Measurements from ENCODE around the gene RYR3.

Gene RYR3

GRCh38 chr15:33392453-33392852 is 81.7 kb downstream of the RYR3 start:
- peak; percentile 42 for DNase-seq

DNA sequence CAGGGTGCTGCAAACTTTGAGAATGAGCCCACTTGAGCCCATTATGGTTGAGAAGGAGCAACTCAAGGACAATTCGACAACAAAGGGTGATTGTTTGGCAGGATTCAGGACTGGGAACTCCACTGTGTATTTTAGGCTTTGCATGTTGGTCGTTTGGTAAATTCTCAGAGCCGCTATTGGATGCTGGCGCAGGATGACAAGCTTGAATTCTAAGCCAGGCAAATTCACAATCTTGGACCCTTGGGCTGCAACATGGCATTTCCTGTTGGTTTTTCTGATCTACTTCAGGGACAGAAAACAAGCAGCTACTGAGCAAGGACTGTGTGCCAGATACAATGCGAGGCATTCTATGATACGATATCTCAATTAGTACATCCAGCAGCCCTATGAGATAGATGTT is 82.8 kb downstream of the RYR3 start:
- no peak for DNase-seq

DNA sequence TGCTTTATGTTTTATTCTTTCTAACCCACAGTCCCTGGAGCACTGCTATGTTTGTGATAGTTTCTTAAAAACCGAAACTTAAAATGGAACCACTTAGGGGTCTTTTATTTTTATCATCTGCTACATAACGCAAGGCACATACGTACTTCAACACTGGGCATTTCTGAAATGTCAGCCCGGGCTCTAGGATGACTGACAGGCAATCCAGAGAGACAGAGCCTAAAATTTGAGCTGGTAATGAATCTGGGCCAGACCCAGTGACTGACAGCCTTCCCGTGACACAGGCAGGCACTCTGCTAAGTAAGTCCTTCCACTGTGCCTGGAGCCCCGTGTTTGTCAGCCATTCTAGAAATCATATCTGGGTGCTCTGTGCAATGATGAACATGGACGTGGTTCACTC is 84.6 kb downstream of the RYR3 start:
- DNase-seq, result no peak

DNA sequence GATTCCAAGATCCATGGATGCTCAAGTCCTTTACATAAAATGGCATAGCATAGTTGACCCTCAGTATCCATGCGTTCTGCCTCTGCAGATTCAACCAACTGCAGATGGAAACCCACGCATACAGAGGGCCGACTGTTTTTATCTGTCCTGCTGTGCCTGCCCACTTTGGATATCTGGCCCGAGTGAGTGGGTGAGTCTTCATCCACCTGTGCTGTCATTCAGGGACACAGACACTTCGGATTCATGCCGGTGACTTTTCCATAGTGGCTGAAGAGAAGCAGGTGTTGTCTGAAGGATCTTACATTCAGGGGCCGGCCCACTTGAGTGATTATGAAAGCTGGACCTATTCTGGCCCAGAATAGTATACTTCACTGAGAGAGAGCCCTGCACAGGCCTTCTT is 85.1 kb downstream of the RYR3 start:
- DNase-seq, result no peak

- peak; percentile 66 for DNase-seq
Observed at GRCh38 chr15:33396475-33396874, 85.7 kb downstream of the RYR3 start.

- DNase-seq, result no peak
Observed at GRCh38 chr15:33398555-33398954, 87.8 kb downstream of the RYR3 start.

DNA sequence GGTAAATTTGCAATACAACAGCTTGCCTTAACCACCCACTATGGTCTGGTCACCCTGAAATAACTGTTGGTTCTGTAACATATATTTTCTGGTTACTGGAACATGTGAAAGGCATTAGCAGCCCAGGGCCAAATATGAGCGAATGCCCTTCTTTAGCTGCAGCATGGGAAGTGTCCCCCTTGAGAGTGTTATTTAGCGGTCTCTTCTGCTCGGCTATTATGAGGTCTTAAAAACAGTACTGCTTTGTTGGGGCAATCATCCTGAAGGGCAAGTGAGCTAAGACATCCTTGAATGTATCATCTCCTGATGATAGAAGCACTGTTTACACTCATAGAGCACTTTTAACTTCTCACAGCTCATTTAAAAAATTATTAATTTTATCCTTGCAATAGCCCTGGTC is 90.2 kb downstream of the RYR3 start:
- no peak for DNase-seq

DNA sequence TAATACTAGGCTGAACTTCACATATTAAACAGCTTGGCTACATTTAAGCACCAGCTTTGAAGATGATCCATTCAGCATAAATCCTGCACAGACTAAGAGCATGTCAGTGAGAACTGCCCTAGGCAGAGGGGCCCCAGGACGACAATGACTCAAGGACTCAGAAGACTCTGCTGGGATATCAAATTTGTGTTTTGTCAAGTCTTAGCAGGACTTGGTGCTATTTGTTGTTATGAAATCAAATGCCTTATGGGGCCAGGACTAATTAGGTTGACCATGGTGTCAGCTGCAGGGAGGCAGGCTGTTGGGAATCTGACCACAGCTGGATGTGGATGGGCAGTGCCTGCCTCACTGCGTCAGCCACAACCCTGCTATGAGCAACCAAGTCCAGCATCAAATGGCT is 91.8 kb downstream of the RYR3 start:
- DNase-seq, result no peak

DNA sequence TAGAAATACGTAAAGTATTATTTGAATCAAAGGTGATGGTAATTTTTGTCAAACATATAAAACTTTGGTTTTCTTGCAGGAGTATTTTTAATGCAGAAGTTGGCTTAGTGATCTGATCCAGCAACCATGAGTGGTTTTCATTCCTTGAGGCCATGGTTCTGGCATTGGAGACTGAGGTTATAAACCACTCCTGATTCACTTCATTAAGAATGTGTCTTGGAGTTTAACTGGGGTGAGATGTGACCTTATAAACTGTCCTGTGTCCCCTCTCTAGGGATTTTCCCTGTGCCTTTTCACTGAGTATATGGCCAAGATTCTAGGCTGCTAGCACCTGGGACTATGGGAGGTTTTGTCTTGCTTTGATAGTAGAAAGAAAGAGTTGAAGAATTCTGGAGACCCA is 94.3 kb downstream of the RYR3 start:
- DNase-seq, result no peak

- DNase-seq, result no peak
Observed at GRCh38 chr15:33411596-33412540, 101.1 kb downstream of the RYR3 start.

GRCh38 chr15:33419701-33420100 is 108.9 kb downstream of the RYR3 start:
- no peak for DNase-seq

DNA sequence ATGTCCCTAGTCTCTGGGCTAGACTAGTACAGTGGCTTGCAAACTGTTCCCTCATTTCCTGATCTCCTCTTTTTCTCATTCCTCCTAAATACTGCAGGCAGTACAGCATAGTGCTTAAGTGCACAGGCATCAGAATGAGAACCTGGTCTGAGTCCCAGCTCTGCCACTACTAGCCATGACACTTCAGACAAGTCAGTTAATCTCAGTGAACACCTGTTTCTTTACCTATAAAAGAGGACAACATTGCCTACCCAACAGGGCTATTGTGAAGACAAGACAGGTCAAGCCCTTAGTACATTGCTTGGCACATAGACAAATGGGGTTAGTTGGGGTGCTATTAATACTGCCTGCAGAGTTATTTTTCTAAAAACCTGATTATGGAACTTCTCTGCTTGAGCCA is 113.3 kb downstream of the RYR3 start:
- no peak for DNase-seq

GRCh38 chr15:33425142-33425541 is 114.4 kb downstream of the RYR3 start:
- DNase-seq, result peak; percentile 57

GRCh38 chr15:33430577-33430976 is 119.8 kb downstream of the RYR3 start:
- peak; percentile 62 for DNase-seq

DNA sequence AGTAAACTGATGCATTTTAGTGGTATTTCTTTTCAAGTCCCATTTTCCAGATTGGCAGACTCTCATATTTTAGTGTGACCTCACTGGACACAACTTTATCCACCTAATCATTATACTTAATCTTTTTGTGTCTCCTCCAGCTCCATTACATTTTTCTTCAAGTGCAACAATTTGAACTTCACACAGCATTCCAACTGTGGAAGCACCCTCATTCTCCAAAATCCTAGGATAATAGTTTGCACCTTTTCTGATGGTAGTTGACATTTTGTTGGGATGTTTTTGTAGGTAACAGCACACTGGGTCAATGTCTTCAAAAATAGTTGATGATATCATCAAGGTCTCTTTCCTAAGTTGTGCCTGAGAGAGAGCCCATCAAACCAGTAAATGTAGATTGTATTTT is 123.1 kb downstream of the RYR3 start:
- DNase-seq, result no peak

- DNase-seq, result peak; percentile 84
Observed at GRCh38 chr15:33438396-33438795, 127.6 kb downstream of the RYR3 start.

DNA sequence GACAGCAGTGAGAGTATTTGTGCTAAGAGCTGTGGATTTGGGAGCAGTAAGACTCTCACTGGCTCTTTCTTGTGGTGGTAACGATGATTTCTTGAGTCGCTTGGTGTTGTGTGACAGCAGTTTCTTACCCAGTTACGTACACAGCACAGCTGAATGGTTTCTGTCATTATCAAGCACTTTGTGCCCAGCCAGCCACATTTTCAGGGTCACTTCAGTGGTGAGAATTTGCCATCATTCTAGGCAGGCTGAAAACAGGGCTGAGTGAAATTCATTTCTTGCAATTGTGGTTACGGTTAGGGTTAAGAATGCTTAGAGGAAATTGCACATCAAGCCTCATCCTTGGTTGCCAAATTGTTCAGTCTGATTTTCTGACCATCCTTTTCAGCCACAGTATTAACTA is 130.1 kb downstream of the RYR3 start:
- peak; percentile 69 for DNase-seq

GRCh38 chr15:33442449-33442848 is 131.7 kb downstream of the RYR3 start:
- DNase-seq, result peak; percentile 98

DNA sequence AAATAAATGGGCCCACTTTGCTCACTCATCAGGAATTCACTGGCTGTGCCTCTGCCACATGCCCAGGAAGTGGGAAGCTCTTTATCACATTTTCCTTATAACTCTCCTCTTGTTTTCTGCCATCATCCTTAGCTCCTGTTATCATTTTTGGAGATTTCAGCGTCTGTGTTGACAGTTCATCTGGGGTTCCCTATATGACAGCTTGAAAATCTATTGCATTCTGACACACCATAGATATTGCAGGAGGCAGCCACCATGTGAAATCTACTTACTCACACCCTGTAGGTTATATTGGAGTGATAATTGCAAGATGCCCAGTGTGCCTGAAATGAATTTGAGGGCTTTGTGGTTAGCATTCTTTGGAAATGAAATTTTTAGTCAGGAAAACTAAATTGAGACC is 132.9 kb downstream of the RYR3 start:
- DNase-seq, result peak; percentile 79

- DNase-seq, result no peak
Observed at GRCh38 chr15:33445984-33446383, 135.2 kb downstream of the RYR3 start.

- no peak for DNase-seq
Observed at GRCh38 chr15:33448151-33448550, 137.4 kb downstream of the RYR3 start.

DNA sequence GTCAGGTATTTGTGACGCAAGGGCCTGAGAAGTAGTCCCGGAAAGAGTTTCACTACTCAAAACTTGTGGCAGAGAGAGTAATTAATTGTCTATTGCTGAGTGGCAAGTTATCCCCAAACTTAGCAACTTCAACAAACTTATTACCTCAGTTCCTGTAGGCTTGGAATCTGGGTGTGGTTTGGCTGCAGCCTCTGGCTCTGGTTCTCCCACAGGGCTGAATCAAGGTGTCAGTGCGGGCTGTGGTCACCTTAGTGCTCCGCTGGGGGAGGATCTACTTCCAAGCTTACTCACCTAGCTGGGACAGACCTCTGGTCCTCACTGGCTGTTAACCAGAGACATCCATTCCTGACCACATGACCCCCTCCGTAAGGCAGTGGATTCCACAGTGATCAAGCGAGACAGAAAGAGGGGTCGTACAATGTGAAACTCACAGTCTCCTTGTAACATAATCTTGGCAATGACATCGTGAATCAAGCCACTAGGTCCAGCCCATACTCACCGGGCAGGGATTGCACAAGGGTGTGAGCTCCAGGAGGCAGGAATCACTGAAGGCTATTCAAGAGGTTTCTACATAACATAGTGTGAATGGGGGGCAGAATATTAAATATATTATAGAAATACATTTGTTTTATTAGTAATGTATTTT is 138.3 kb downstream of the RYR3 start:
- DNase-seq, result no peak

- no peak for DNase-seq
Observed at GRCh38 chr15:33449810-33450209, 139.0 kb downstream of the RYR3 start.

DNA sequence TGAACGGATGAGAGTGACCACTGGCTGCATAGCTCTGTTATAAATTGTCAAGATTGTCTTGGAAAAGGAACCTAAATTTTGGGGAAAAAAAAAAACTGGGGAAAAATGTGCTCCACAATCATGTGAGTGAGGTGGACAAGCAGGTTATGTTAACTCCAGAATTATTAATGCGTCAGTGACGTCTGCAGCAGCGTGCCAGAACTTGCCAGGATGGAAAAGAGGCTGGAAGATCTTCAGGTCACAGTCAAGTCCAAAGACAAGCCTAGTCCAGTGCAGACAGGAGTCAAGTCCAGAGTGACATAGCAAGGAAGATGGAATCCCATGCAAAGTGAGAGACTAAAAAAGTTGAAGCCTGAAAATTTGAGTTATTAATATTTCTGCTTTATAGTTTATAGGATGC is 140.6 kb downstream of the RYR3 start:
- no peak for DNase-seq

Data from hematopoietic multipotent progenitor cell treated with erythropoietin and hydrocortisone succinate and interleukin-3 and kit ligand, for 8 days (in vitro differentiated cells).